HG02763 (cell line): ENCODE results near the gene VASP.

Experiments used
- ATAC-seq: cut with Tn5 transposase; IDR thresholded peaks from one replicate; pipeline ENCODE4 v1.9.1; 2021; ENCODE audit warnings: mild to moderate bottlenecking, moderate library complexity; ENCODE audit not compliant: unreplicated experiment

VASP gene

DNA sequence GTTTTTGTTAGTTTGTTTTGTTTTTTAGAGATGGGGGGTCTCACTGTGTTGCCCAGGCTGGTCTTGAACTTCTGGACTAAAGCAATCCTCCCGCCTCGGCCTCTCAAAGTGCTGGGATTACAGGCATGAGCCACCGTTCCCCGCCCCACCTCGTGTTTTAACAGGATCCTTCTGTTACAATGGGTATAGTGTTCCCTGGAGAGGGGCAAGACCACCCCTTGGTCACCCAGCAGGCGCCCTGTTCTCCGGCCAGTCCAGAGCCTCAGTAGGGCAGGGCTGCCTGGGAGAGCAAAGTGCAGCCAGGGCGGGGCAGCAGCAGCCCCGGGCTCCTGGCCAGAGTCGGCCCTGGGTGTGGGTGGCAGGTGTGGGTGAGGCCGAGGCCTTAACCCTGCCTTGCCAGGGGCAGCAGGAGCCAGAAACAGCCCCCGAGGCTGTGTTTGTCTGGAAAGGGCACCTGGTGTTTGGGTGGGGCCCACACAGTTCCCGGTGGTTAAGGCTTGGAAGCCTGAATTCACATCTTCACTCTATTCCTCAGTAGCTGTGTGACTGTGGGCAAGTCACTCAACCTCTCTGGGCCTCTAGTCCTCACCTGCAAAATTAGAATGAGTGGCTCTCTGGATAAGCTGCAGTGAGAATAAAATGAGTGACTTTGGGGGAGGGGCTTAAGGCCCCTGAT lies 7.2 kb downstream of the VASP start:
- no peak for ATAC-seq

DNA sequence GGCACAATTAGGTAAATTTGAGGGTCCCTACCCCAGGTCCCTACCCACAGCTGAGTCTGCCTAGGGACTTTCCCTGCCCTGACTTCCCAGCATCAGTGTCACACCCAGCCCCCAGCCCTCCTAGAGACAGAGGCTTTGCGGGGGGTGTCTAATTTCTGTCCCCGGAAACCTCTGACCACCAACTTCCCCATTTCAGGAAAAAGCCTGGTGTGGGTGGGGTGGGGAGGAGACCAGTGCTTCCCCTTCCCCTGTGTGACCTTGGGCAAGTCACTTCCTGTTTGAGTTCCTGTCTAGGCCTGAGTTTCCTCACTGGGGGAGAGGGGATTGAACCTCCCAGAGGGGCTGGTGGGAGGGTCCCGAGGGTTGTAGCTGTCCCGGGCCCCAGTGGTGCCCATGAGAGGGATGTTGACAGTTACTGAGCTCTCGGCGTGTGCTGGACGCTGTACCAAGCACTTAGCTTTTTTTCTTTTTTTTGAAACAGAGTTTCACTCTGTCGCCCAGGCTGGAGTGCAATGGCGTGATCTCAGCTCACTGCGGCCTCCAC lies 7.9 kb downstream of the VASP start:
- ATAC-seq = no peak

DNA sequence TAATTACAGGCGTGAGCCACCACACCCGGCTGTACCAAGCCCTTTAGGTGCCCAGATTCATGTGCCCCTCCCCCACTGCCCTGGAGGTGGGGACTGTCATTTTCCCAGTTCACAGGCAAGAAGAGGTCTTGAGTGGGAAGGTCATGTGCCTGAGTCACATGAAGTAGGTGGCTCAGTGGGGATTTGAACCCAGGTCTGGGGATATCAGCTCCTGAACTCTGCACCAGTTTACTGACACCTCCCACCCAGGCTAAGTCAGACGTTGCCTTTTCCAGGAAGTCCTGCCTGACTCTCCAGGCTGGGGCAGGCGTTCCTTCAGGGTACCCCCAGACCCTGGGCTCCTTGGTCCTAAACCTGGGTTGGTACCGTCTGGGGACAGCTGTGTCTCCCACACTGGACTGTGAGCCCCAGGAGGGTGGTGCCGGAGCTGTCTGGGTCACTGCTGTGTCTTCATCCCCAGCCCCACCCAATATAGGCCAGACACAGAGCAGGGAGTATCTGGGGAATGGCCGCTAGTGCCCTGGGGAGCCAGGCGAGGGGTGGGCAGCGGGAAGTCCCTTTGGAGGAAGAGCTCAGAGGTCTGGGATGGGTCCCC lies 8.6 kb downstream of the VASP start:
- ATAC-seq = no peak

DNA sequence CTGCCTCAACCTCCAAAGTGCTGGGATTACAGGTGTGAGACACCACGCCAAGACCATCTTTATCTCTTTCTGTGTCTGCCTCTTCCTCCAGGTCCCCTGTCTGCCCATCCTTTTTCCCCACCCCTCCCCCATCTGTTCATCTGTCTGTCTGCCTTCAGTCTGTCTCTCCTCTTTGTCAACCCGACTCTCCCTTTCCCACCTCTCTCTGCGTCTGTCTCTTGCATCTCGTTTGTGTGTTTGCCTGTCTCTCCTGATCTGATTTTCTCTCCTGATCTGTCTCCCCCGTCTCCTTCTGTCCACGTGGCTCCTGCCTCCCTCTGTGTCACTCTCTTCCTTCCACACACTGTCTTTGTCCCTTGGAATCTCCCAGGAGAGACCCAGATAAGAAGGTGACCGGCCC lies 10.0 kb downstream of the VASP start:
- no peak for ATAC-seq

DNA sequence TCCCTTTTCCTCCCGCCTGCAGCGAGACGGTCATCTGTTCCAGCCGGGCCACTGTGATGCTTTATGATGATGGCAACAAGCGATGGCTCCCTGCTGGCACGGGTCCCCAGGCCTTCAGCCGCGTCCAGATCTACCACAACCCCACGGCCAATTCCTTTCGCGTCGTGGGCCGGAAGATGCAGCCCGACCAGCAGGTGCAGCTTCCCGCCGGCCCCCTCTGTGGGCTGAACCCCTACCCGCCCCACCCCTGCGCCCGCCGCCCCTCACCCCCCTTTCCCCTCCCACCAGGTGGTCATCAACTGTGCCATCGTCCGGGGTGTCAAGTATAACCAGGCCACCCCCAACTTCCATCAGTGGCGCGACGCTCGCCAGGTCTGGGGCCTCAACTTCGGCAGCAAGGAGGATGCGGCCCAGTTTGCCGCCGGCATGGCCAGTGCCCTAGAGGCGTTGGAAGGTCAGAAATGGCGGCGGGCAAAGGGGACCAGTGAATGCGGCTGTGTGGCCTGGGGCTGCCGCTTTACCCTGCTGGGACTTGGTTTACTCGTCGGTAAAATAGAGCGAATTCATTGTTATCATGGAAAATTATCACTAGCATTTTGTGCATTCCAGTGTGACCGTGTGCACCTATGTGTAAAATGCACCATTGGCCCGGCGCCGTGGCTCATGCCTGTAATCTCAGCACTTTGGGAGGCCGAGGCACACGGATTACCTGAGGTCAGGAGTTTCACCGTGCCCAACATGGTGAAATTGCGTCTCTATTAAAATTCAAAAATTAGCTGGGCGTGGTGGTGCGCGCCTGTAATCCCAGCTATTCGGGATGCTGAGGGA lies 10.6 kb downstream of the VASP start:
- ATAC-seq = no peak

DNA sequence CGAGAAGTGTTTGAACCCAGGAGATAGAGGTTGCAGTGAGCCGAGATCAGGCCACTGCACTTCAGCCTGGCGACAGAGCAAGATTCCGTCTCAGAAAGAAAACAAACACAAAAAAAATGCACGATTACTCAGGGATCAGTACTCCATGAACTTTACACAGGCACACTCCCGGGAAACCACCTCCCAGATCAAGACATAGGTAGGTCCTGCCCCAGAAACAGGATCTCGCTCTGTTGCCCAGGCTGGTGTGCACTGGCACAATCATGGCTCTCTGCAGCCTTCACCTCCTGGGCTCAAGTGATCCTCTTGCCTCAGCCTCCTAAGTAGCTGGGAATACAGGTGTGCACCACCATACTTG lies 11.2 kb downstream of the VASP start:
- ATAC-seq = no peak

DNA sequence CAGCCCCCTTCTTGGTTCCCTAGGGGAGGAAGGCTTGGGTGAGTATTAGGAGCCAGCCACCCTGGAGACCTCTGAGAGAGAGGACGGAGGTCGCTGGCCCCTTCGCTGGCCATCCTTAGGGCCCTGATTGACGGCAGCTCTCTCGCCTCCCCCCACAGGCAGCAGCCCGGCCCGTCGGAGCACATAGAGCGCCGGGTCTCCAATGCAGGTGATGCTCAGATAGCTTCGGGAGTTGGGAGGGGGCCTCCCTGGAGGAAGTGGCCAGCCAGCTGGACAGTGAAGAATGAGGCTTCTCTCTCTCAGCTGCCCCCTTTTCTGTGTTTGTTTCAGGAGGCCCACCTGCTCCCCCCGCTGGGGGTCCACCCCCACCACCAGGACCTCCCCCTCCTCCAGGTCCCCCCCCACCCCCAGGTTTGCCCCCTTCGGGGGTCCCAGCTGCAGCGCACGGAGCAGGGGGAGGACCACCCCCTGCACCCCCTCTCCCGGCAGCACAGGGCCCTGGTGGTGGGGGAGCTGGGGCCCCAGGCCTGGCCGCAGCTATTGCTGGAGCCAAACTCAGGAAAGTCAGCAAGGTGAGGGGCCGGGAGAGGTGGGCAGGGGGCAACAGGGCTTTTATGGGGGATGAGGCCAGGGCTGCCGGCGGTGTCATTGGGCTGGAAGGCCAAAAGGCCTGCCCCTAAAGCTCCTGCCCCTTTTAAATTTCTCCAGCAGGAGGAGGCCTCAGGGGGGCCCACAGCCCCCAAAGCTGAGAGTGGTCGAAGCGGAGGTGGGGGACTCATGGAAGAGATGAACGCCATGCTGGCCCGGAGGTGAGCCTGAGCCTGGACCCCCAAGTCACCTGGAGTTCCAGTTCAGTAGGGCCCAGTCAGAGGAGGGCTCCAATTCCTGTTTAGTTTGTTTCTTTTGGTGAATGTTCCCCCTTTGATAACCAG lies 15.0 kb downstream of the VASP start:
- no peak for ATAC-seq

DNA sequence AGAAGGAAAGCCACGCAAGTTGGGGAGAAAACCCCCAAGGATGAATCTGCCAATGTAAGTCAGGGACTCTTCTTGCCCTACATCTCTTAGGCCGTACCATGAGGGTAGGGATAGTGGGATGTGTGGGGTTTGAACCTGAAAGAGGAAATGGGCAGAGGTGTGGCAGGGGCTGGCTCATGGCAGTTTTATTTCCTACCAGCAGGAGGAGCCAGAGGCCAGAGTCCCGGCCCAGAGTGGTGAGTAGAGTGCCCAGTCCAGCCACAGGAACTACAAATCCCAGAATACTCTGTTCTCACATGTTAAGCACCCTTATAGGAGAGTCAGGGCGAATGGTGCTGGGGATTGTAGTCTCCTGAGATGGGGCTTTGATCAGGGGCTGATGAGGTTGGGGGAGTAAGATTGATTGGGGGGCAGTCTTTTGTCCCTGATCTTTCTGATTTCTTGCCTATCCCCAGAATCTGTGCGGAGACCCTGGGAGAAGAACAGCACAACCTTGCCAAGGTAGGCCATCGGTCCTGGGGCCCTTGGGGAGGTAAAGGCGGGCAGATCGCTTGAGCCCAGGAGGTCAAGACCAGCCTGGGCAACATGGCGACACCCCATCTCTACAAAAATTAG lies 16.5 kb downstream of the VASP start:
- peak; percentile 74 for ATAC-seq

DNA sequence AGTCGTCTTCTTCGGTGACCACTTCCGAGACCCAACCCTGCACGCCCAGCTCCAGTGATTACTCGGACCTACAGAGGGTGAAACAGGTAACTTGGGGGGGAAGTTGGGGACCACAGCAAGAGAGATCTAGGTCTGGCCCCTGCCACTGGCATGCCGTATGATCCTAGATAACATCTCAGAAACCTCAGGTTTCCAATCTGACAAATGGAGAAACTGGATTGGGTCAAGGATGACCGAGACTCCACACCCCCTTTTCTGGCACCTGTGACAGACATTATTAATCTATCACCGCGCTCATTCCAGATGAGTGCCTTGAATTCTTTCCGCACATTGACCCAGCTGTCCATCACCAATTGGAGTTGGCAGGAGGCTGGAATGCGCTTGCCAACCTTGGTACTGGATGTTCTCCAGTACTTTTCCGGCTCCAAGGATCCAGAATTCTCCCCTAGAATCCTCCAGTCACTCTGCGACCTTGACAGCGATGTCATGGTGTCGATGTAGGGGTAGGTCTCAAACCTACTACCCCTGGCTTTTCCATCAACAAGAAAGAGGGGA lies 17.4 kb downstream of the VASP start:
- ATAC-seq = no peak

DNA sequence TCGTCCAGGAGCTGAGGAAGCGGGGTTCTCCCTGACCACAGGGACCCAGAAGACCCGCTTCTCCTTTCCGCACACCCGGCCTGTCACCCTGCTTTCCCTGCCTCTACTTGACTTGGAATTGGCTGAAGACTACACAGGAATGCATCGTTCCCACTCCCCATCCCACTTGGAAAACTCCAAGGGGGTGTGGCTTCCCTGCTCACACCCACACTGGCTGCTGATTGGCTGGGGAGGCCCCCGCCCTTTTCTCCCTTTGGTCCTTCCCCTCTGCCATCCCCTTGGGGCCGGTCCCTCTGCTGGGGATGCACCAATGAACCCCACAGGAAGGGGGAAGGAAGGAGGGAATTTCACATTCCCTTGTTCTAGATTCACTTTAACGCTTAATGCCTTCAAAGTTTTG lies 18.9 kb downstream of the VASP start:
- no peak for ATAC-seq

DNA sequence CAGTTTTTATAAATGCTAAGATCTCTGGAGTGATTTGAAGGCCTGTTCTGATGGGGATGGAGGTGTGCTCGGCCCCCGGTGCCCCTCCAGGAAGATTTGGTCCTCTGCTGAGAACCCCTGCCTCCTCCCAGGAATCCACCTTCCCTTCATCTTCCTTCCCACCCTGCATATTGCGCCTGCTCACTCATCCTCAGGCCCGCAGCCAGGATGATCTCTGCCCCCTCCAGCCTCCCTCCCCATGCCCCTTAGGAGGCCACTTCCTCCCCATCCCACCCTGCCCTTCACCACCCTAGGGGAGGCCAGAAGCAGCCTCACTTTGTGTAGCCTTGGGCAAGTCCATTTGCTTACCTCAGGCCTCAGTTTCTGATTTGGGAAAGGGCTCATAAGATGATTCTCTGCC lies 19.7 kb downstream of the VASP start:
- no peak for ATAC-seq

DNA sequence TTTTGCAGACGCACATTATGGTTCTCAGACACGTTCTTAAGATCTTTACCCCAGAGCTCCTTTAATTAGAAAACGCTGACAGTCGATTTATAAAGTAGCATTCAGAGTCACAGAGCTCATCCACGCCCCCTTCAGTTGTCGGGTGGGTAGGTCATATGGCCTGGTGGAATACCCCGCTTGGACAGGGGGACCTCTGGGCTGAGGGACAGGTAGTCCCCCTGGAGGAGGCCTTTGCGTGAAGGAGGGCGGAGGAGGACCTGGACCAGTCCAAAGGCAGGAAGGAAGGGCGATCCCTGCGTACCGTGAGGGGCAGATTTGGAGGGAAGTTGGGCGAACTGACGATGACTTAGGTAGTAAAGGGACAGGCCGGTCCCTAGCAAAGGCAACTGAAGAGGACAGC lies 20.5 kb downstream of the VASP start:
- ATAC-seq = no peak

DNA sequence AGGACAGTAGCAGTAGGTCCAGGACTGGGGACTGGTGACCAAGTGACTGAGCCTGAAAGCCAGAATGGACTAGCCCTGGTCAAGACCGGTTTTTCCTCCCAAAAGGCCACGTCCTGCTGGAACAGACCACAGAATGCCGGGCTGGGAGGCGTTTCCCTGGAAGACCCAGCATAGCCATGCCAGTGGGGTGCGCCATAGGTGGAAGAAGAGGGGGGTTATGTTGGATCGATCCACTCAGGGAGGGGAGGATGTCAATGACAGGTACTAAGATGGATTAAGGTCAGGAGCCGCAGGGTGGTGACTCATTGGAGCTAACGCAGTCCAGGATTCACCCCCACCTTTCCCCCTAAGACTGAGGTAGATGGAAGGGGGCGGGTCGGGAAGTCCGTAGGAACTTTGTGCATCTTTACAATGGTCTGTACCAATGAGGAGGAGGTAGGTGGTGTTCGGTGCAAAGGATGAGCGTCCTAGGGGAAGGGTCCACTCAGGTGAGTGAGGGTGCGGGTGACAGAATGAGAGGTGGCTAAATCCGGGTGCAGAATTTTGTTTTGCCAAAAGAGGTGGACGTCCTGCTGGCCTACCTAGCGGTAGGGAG lies 21.0 kb downstream of the VASP start:
- no peak for ATAC-seq

DNA sequence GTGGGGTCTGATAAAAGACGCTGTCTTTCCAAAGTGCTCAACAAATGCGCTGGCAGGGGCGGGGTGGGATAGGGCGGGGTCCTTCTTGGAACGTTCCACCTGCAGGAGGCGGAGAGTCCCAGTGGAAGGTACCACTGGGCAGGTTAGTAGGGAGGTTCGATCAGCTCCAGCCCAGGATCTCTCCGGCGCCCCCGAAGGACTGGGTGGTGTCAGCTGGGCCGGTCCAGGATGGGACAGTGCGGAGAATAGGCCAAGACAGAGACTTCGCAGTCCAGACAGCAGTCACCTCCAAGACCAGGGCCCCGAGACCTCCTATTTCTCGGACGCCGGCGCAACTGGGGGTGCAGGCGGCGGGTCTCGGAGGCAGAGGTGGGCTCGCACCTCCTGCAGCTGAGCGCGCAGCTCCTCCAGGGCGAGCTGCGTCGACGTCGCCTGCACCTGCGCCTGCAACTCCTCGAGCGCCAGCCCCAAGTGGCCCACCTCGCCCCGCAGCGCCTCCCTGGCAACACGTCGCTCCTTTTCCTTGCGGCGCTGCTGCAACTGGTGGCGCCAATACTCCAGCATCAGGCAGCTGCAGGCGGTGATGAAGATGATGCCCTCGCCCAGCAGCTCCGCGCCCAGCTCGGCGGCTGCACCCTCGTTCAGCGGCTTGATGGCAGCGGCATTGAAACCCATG lies 21.6 kb downstream of the VASP start:
- no peak for ATAC-seq

DNA sequence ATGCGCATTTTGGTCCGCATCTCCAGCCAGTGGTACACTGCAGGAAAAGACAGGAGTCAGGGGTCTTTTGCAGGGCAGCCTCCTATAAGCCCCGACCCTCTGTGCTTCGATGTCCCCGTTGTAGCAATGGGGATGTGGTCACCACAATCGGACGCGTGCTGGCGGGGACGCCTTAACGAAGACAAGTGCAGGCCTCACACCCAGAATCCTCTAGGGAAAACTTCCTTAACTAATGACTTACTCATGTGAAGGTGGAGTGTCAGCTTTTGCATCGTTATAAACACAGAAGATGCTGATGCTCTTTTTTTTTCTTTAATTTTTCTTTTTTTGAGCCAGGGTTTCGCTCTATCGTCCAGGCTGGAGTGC lies 22.1 kb downstream of the VASP start:
- no peak for ATAC-seq

DNA sequence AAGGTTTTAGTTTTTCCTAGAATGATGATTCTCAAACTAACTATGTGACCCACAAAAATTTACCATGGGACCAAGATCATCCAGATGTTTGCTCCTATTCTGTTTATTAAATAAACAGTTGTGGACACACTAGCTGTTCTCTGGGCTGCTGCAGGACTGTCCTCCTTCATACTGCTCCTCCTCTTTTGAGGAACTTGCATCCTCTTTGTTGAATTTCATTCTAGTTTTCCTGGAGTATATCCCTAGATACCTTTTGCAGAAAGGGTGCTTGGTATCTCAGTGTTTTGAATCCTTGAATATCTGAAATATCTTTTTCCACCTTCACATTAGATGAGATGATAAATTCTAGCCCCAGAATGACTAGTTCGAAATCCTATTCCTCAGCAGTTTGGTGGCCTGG lies 24.1 kb downstream of the VASP start:
- no peak for ATAC-seq

DNA sequence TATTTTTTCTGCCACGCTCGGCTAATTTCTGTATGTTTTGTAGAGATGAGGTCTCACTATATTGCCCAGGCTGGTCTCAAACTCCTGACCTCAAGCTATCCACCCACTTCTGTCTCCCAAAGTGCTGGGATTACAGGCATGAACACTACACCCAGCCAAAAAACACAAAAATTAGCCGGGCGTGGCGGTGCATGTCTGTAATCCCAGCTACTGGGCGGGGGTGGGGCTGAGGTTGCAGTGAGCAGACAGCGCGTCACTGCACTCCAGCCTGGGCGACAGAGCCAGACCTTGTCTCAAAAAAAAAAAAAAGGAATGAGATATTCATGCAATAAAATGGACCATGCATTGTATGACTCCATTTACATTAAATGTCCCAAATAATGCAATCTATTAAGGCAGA lies 32.2 kb downstream of the VASP start:
- no peak for ATAC-seq

DNA sequence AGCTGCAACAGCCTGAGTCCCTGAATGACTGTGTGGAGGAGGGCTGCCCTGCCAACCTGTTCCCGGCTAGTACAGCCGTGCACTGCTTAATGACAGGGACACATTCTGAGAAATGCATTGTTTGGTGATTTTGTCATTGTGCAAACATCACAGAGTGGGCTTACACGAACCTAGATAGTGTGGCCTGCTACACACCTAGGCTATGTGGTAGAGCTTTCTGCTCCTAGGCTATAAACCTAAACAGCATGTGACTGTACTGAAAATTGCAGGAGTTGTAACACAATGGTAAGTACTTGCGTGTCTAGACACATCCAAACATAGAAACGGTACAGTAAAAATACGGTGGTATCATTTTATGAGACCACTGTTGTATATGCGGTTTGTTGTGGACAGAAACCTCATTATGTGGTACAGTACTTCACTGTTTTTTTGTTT lies 35.0 kb downstream of the VASP start:
- ATAC-seq = no peak

DNA sequence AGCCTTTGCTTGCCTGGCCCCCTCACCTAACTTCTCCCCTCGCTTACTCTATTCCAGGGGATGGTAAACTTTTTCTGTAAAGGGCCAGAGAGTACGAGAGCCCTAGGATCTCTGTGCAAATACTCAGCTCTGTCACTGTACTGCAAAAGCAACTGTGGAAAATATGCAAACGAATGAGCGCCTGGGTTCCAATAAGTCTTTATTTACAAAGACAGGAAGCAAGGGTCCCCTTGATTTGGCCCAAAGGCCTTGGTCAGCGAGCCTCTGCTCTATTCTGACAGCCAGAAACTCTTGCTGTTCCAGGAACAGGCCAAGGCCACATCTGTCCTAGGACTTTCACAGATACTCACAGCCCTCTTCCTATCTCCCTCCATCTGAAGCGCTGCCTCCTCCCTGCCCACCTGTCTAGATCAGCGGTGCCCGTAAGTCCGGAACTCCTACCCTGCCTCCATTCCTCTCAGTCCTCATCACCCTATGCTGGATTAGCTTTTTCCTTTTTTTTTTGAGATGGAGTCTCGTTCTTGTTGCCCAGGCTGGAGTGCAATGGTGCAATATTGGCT lies 40.0 kb downstream of the VASP start:
- no peak for ATAC-seq
